Sigmoid colon (tissue), 4 donors: ENCODE data around the gene TENM3.

Source experiments
- POLR2A ChIP-seq, 2 donors: fragments of 450-650 bp; IDR thresholded peaks; one replicate each; pipeline ENCODE4 v1.6.1; 2016; ENCODE audit warnings: antibody characterized with exemption in 2 of 2, mild to moderate bottlenecking in 2 of 2, moderate library complexity in 2 of 2
- POLR2AphosphoS5 ChIP-seq, 4 donors: sonication (generic); formaldehyde crosslinking; IDR thresholded peaks; one replicate each; pipeline ENCODE4 v1.6.1; 2017; ENCODE audit warnings: antibody characterized with exemption in 4 of 4
- TF ChIP-seq, protein P1 (sequence below), 4 experiments: fragments of 450-650 bp in 3 of 4; fragments of 200-600 bp in 1 of 4; IDR thresholded peaks; one replicate each; pipeline ENCODE4 v1.5.1; 2016 to 2019; ENCODE audit warnings: antibody characterized with exemption in 4 of 4, mild to moderate bottlenecking in 3 of 4, moderate library complexity in 2 of 4

DNA sequence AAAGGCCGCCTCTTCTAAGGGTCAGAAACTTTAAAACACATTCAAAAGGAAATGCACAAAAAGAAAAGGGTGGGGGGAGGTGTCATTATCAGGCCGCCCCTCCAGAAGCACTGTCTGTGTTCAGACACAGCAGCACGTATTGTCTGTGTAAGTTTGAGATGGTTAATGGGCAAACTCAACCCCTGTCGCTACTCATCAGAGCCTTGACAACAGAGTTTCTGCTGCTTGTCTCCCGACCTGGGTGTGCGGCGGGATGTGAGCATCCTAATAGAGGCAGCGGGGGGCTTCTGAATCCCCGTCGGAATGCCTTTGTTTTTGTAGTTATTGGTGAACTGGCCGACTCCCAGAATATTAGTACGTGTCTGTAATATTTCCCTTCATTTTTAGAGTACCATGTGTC is 515.1 kb downstream of the TENM3 start:
- TF ChIP-seq, protein P1, sequence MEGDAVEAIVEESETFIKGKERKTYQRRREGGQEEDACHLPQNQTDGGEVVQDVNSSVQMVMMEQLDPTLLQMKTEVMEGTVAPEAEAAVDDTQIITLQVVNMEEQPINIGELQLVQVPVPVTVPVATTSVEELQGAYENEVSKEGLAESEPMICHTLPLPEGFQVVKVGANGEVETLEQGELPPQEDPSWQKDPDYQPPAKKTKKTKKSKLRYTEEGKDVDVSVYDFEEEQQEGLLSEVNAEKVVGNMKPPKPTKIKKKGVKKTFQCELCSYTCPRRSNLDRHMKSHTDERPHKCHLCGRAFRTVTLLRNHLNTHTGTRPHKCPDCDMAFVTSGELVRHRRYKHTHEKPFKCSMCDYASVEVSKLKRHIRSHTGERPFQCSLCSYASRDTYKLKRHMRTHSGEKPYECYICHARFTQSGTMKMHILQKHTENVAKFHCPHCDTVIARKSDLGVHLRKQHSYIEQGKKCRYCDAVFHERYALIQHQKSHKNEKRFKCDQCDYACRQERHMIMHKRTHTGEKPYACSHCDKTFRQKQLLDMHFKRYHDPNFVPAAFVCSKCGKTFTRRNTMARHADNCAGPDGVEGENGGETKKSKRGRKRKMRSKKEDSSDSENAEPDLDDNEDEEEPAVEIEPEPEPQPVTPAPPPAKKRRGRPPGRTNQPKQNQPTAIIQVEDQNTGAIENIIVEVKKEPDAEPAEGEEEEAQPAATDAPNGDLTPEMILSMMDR (IDR thresholded peaks at IDR 0.05), result no peak
- TF ChIP-seq POLR2AphosphoS5 (IDR thresholded peaks at IDR 0.05) (no peak), POLR2A (IDR thresholded peaks at IDR 0.05) (no peak)
